Measurements from ENCODE around the gene NAXD. TPM values are rescaled to one million over a fixed set of nuclear protein-coding genes. Genes with fewer than 3 reads are reported as not detected.

NAXD gene
- total RNA-seq, 4 donors from 2014 or later: 29.5 to 45.3 (median 36.0) TPM

DNA sequence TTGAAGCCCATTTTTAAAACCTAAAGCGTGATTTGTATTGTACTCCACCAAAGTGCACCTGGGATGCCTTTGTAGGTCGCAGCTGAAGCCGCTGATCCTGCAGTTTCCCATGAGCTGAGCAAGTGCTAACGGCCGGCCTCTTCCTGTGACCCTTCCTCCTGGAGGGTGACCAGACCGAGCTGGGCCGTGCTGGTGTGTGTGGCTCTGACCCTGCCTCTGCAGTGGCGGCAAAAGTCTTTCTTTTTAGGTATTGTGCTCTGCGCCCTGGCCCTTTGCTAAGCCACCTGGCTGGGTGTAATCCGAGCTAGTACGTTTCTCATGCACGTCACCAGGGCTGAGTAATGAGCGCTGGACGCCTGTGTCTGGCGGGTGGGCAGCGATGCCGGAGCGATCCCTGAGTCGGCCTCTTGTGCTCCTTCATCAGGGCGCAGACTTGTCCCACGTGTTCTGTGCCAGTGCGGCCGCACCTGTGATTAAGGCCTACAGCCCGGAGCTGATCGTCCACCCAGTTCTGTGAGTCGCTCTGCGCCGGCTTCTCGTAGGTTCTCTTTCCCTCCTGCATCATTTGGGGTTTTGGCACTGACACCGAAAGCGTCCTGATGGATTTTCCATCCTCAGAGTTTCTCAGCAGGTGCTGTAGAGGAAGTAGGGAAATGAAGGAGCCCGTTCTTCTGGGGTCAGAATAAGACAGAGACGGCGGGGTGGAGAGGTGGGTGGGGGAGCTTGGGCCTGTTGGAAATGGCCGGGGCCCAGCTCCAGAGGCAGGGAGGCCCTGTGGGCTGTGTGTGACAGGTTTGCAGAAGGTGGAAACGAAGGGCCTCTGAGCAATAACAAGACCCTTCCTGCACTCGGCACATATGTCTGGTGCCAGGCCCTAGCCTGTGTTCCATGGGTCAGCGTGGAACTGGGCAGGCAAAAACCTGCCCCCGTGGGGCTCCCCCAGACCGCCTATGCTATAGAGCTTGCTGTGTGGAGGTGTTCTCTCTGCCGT, 9.7 kb downstream of the NAXD start:
- ATAC-seq: no peak
- H3K27ac ChIP-seq: peak overlapping the region in 1 of 4 donors; percentile 26

DNA sequence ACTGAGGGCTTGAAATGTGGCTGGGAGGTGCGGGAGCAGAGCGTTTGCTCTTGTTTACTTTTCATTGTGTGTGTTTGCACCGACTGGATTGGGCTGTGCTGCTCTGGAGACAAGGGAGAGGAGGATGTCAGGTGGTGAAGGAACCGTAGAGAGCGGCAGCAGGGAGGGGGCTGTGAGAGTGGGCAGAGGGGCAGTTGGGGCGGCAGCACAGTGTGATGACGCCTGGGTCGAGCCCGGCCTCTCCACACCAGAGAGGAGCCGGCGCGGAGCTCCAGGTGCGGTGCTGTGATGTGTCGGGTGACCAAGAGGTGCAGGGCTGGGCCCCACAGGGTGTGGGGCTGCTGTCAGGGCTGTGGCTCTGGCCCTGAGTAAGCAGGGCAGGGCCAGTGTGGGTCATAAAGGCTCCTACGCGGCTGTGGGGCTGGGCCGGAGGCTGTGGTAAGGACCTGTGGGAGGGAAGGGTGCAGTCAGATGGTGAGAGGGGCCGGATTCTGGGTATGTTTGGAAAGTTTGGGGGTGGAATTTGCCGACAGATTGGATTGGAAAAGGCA, 10.5 kb downstream of the NAXD start:
- Histone ChIP-seq H3K4me1 (peaks cover 0 to 95% (median 2%) of the 10 kb centered on the region in 3 donors), H3K9me3 (no peaks in the 10 kb centered on the region), H3K36me3 (peaks cover 0 to 74% of the 10 kb centered on the region in 2 donors), H3K27me3 (no peaks in the 10 kb centered on the region), H3K4me3 (no peak overlapping the region), H3K27ac (peak overlapping the region in 1 of 4 donors; percentile 26)
- TF ChIP-seq POLR2AphosphoS5 (IDR thresholded peaks at IDR 0.05) (no peak), POLR2A (IDR thresholded peaks at IDR 0.05) (no peak), EP300 (IDR thresholded peaks at IDR 0.05) (no peak)
- TF ChIP-seq, protein P1, sequence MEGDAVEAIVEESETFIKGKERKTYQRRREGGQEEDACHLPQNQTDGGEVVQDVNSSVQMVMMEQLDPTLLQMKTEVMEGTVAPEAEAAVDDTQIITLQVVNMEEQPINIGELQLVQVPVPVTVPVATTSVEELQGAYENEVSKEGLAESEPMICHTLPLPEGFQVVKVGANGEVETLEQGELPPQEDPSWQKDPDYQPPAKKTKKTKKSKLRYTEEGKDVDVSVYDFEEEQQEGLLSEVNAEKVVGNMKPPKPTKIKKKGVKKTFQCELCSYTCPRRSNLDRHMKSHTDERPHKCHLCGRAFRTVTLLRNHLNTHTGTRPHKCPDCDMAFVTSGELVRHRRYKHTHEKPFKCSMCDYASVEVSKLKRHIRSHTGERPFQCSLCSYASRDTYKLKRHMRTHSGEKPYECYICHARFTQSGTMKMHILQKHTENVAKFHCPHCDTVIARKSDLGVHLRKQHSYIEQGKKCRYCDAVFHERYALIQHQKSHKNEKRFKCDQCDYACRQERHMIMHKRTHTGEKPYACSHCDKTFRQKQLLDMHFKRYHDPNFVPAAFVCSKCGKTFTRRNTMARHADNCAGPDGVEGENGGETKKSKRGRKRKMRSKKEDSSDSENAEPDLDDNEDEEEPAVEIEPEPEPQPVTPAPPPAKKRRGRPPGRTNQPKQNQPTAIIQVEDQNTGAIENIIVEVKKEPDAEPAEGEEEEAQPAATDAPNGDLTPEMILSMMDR (IDR thresholded peaks at IDR 0.05): no peak
- WGBS, 2 donors (ENCODE audit: low coverage in 1 of 2): 66 to 75% methylated on average over 2 to 9 of the region's 19 CpGs
- ATAC-seq: no peak

More for the DNA sequence above, 9.7 kb downstream of the NAXD start:
- Histone ChIP-seq H3K4me1 (peaks cover 0 to 96% (median 2%) of the 10 kb centered on the region in 3 donors), H3K36me3 (peaks cover 0 to 74% of the 10 kb centered on the region in 2 donors), H3K9me3 (no peaks in the 10 kb centered on the region), H3K4me3 (no peak overlapping the region), H3K27me3 (no peaks in the 10 kb centered on the region)
- 40 to 77% methylated on average over 1 to 9 of the region's 41 CpGs for WGBS, 2 donors (ENCODE audit: low coverage in 1 of 2)
- TF ChIP-seq, protein P1 (IDR thresholded peaks at IDR 0.05): no peak
- TF ChIP-seq EP300 (IDR thresholded peaks at IDR 0.05) (no peak), POLR2A (IDR thresholded peaks at IDR 0.05) (no peak), POLR2AphosphoS5 (IDR thresholded peaks at IDR 0.05) (no peak)

DNA sequence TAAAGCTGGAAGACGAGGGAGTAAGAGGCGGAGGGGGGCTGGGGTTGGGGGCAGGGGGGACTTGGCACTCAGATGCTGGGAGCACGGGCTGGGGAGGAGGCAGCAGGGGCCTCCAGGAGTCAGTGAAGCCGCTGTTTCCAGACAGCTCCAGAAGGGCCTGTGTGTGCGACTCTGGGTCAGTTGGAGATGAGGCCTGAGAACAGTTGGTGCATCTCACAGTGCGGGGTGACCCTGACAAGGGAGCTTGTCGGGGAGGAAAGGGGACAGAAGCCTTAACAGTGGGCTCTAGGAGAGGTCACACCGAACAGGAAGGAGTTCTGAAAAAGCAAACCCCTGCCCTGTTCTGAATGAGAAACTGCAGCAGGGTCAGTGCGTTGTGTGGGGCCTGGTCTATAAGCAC, 11.2 kb downstream of the NAXD start:
- Histone ChIP-seq H3K27ac (peak overlapping the region in 1 of 4 donors; percentile 26), H3K36me3 (peaks cover 0 to 74% of the 10 kb centered on the region in 2 donors)
- 64 to 76% methylated on average over 5 to 8 of the region's 9 CpGs for WGBS, 2 donors (ENCODE audit: low coverage in 1 of 2)

DNA sequence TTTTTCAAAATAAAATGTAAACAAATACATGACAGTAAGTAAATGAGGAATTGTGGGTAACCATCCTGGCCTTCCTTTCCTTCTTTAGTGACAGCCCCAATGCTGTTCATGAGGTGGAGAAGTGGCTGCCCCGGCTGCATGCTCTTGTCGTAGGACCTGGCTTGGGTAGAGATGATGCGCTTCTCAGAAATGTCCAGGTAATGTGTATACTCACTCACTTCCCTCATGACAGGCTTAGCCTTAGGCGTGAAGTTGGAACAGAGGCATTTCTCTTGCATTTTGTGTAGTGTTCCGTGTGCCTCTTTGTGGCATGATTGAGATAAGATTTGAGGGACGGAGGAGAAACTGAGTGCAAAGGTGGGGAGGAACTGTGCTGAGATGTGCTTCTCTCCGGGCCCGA, 12.0 kb downstream of the NAXD start:
- Histone ChIP-seq H3K27me3 (no peaks in the 10 kb centered on the region), H3K36me3 (peaks cover 0 to 76% of the 10 kb centered on the region in 2 donors), H3K4me3 (no peak overlapping the region), H3K9me3 (no peaks in the 10 kb centered on the region), H3K27ac (peak overlapping the region in 2 of 4 donors; percentile 8 to 62), H3K4me1 (peaks cover 0 to 91% (median 2%) of the 10 kb centered on the region in 3 donors)
- WGBS, 2 donors (ENCODE audit: low coverage in 1 of 2): 76 to 81% methylated on average over 6 to 7 of the region's 8 CpGs
- TF ChIP-seq POLR2AphosphoS5 (IDR thresholded peaks at IDR 0.05) (no peak), POLR2A (IDR thresholded peaks at IDR 0.05) (no peak), EP300 (IDR thresholded peaks at IDR 0.05) (no peak)
- TF ChIP-seq, protein P1 (IDR thresholded peaks at IDR 0.05): no peak
- ATAC-seq: no peak

More for the DNA sequence above, 11.2 kb downstream of the NAXD start:
- TF ChIP-seq EP300 (IDR thresholded peaks at IDR 0.05): no peak
- no peak for TF ChIP-seq POLR2A (IDR thresholded peaks at IDR 0.05)
- TF ChIP-seq, protein P1 (IDR thresholded peaks at IDR 0.05): no peak
- TF ChIP-seq POLR2AphosphoS5 (IDR thresholded peaks at IDR 0.05): no peak
- ATAC-seq: no peak
- peaks cover 0 to 95% (median 2%) of the 10 kb centered on the region in 3 donors for H3K4me1 ChIP-seq
- H3K9me3 ChIP-seq: no peaks in the 10 kb centered on the region
- H3K4me3 ChIP-seq: no peak overlapping the region
- no peaks in the 10 kb centered on the region for H3K27me3 ChIP-seq

All from gastroesophageal sphincter (tissue), 4 donors.